ENCODE data around the gene EBI3.

DNA sequence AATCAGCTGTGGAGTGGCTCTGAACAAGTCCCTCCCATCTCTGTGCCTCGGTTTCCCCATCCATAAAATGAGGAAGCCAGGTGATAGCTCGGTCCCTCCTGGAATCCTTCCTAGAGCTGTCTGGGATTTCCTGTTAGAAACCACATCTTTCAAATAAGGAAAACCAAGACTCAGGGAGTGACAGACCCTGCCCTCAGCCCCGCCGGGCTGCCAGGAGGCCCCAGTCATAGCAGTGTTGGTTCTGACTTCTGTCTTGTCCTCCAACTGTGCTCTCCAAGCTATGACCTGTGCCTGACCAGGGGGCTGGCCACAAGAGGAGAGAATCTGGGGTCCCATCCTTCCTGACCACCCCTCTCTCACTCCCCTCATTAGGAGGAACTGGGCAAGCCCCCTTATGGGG lies 48.7 kb downstream of the EBI3 start:
- TF ChIP-seq, protein P1, sequence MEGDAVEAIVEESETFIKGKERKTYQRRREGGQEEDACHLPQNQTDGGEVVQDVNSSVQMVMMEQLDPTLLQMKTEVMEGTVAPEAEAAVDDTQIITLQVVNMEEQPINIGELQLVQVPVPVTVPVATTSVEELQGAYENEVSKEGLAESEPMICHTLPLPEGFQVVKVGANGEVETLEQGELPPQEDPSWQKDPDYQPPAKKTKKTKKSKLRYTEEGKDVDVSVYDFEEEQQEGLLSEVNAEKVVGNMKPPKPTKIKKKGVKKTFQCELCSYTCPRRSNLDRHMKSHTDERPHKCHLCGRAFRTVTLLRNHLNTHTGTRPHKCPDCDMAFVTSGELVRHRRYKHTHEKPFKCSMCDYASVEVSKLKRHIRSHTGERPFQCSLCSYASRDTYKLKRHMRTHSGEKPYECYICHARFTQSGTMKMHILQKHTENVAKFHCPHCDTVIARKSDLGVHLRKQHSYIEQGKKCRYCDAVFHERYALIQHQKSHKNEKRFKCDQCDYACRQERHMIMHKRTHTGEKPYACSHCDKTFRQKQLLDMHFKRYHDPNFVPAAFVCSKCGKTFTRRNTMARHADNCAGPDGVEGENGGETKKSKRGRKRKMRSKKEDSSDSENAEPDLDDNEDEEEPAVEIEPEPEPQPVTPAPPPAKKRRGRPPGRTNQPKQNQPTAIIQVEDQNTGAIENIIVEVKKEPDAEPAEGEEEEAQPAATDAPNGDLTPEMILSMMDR (IDR thresholded peaks at IDR 0.05), result no peak
- TF ChIP-seq EZH2 (IDR thresholded peaks at IDR 0.05; ENCODE audit: borderline replicate concordance, insufficient read depth, low read depth, low read length, poor library complexity, severe bottlenecking), result no peak
